Measurements from ENCODE around the gene MMRN2. TPM values are rescaled to one million over a fixed set of nuclear protein-coding genes. Genes with fewer than 3 reads are reported as not detected.

The MMRN2 gene
- total RNA-seq, 2 donors from 2014 or later, result 49.4 to 55.0 TPM

DNA sequence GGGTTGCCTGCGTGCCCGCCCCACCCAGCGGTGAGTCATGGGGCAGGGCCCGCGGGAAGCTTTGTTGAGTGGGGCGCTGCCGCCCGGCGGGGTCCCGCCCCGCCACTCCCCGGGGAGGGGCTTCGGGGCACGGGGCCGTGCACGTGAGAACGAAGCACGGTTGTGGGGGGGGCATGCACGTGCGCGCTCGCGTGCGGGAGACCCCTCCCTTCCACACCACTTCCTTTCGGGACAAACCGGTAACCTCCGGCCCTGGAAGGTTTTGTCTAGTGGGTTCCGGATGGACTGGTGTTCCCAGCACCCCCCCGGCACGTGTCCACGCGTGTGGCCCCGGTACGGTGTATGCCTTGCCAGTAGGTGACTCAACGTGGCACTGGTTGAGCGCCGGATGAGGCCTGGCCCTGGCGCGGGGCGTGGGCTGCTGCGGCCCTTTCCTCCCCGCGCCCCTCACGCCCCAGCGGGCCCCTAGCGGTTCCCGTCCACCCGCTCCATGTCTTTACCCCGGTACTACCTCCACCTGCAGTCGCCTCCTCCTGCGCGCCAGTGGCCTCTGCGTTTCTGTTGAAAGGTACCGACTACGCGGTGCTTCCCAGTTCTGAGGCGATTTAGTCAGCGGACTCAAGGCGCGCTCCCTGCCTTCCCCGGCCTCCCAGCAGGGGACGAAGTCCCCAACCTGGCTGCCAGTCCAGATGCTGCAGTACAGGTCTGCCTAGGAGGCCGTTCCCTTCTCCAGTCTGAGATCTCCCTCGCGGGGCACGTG is 14.0 kb upstream of the MMRN2 start:
- peak overlapping the region; percentile 100 for H3K27ac ChIP-seq
- H3K9me3 ChIP-seq, result no peaks in the 10 kb centered on the region
- TF ChIP-seq, protein P1, sequence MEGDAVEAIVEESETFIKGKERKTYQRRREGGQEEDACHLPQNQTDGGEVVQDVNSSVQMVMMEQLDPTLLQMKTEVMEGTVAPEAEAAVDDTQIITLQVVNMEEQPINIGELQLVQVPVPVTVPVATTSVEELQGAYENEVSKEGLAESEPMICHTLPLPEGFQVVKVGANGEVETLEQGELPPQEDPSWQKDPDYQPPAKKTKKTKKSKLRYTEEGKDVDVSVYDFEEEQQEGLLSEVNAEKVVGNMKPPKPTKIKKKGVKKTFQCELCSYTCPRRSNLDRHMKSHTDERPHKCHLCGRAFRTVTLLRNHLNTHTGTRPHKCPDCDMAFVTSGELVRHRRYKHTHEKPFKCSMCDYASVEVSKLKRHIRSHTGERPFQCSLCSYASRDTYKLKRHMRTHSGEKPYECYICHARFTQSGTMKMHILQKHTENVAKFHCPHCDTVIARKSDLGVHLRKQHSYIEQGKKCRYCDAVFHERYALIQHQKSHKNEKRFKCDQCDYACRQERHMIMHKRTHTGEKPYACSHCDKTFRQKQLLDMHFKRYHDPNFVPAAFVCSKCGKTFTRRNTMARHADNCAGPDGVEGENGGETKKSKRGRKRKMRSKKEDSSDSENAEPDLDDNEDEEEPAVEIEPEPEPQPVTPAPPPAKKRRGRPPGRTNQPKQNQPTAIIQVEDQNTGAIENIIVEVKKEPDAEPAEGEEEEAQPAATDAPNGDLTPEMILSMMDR (IDR thresholded peaks at IDR 0.05), result peak; percentile 27
- ATAC-seq (ENCODE audit: insufficient number of reproducible peaks, low FRiP score, low read depth), result peak; percentile 57
- no peaks in the 10 kb centered on the region for H3K36me3 ChIP-seq
- H3K4me1 ChIP-seq (ENCODE audit: control insufficient read depth in 1 of 2, low read depth in 2 of 2), result peaks cover 21 to 47% of the 10 kb centered on the region in 2 donors
- H3K4me3 ChIP-seq, result peak overlapping the region; percentile 97
- no peak for DNase-seq (ENCODE audit: low spot score)
- H3K27me3 ChIP-seq (replicated peaks; ENCODE audit: insufficient read depth), result no peaks in the 10 kb centered on the region

DNA sequence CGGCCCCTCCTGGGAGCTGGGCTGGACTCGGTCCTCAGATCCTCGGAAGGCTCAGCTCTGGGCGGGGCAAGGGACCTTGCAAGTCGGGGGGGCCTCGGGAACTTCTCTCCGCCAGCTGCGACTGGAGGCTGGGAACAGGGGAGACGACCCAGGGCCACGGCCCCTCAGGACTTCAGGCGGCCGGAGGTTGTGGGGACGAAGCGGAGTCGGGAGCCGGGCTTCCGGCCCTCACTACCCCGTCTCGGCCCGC is 13.5 kb upstream of the MMRN2 start:
- Histone ChIP-seq H3K9me3 (no peaks in the 10 kb centered on the region), H3K4me3 (peak overlapping the region; percentile 97), H3K27me3 (replicated peaks; ENCODE audit: insufficient read depth) (no peaks in the 10 kb centered on the region), H3K36me3 (no peaks in the 10 kb centered on the region), H3K27ac (peak overlapping the region; percentile 100), H3K4me1 (ENCODE audit: control insufficient read depth in 1 of 2, low read depth in 2 of 2) (peaks cover 21 to 52% of the 10 kb centered on the region in 2 donors)
- DNase-seq (ENCODE audit: low spot score) (no peak), ATAC-seq (ENCODE audit: insufficient number of reproducible peaks, low FRiP score, low read depth) (peak; percentile 1)
- TF ChIP-seq, protein P1 (IDR thresholded peaks at IDR 0.05), result no peak

DNA sequence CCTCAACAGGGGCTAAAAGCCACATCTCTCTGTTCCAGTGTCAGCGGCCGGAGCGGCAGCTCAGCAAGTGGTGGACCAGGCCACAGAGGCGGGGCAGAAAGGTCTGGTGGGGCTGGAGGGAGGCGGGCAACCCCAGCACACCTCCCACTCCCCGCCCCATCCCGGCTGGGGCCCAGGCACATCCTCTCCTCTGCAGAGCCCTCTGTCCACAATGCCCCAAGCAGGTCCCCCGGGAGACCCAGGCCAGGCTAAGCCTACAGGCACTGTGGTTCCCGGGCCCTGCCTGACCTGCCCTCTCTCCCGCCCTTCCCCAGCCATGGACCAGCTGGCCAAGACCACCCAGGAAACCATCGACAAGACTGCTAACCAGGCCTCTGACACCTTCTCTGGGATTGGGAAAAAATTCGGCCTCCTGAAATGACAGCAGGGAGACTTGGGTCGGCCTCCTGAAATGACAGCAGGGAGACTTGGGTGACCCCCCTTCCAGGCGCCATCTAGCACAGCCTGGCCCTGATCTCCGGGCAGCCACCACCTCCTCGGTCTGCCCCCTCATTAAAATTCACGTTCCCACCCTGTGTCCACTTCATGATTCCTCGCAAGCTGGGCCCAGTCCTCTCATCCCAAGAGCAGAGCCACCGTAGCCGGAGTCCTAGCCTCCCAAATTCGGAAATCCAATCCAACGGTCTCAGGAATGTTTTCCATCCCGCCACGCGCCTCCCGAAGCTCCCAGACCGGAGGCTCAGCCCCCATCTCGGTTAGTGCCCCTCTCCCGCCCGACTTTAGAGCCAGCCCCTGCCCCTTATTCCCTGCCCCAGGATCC is 13.0 kb upstream of the MMRN2 start:
- H3K36me3 ChIP-seq, result no peaks in the 10 kb centered on the region
- no peaks in the 10 kb centered on the region for H3K9me3 ChIP-seq
- H3K27me3 ChIP-seq (replicated peaks; ENCODE audit: insufficient read depth), result no peaks in the 10 kb centered on the region
- peak overlapping the region; percentile 97 for H3K4me3 ChIP-seq
- TF ChIP-seq, protein P1 (IDR thresholded peaks at IDR 0.05), result no peak
- DNase-seq (ENCODE audit: low spot score) (no peak), ATAC-seq (ENCODE audit: insufficient number of reproducible peaks, low FRiP score, low read depth) (peak; percentile 6)
- peak overlapping the region; percentile 100 for H3K27ac ChIP-seq
- peaks cover 24 to 57% of the 10 kb centered on the region in 2 donors for H3K4me1 ChIP-seq (ENCODE audit: control insufficient read depth in 1 of 2, low read depth in 2 of 2)

DNA sequence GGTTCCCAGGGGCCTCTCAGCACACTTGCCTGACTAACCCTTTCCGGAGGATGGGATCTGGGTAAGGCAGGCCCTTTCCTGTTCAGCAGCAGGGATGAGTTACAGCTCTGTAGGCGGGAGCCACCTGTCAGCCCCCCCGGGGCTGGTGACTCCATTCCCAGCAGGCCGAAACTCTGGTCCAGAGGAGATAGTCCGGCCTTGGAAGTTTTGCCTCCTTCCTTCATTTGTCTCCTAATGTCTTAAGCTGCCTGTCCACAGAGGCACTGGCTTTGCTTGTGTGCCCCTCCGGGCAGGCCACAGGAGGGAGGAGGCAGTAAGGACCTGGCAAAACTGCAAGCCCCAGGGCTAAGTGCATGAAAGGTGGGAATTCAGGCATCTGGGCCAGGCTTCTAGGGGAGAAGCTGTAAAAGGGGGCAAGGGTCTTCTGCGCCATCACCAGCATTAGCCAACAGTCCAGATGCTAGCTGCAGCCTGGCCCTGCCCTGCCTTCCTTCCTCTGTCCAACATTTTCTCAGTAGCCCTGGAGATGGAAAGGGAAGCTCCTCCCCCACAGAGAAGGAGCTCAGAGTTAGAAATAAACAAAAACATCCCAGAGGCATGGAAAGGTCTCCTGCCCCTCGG is 12.1 kb upstream of the MMRN2 start:
- H3K36me3 ChIP-seq, result no peaks in the 10 kb centered on the region
- peak overlapping the region; percentile 97 for H3K4me3 ChIP-seq
- H3K4me1 ChIP-seq (ENCODE audit: control insufficient read depth in 1 of 2, low read depth in 2 of 2), result peaks cover 24 to 63% of the 10 kb centered on the region in 2 donors
- no peaks in the 10 kb centered on the region for H3K9me3 ChIP-seq
- DNase-seq (ENCODE audit: low spot score) (no peak), ATAC-seq (ENCODE audit: insufficient number of reproducible peaks, low FRiP score, low read depth) (no peak)
- no peaks in the 10 kb centered on the region for H3K27me3 ChIP-seq (replicated peaks; ENCODE audit: insufficient read depth)
- H3K27ac ChIP-seq, result peak overlapping the region; percentile 100
- TF ChIP-seq, protein P1 (IDR thresholded peaks at IDR 0.05), result no peak

DNA sequence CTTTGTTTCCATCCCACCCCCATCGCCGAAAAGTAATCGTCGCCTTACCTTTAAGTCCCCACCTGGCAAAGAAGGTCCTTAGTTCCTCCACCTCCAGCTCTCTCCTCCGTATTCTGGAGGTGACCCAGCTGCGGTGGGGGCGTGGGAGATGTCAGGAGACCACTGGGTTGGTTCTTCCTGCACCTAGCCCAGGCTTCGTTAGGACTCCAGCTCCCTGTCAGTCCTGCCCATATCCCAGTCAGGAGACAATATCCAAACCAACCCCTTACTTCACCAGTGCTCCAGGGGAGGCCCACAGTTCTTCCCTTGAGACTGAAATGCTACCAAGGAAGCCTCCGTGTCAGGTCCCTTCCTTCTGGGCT is 11.6 kb upstream of the MMRN2 start:
- DNase-seq (ENCODE audit: low spot score), result no peak
- Histone ChIP-seq H3K4me1 (ENCODE audit: control insufficient read depth in 1 of 2, low read depth in 2 of 2) (peaks cover 24 to 68% of the 10 kb centered on the region in 2 donors), H3K9me3 (no peaks in the 10 kb centered on the region), H3K4me3 (peak overlapping the region; percentile 97), H3K27ac (peak overlapping the region; percentile 100), H3K27me3 (replicated peaks; ENCODE audit: insufficient read depth) (no peaks in the 10 kb centered on the region), H3K36me3 (no peaks in the 10 kb centered on the region)
- ATAC-seq (ENCODE audit: insufficient number of reproducible peaks, low FRiP score, low read depth), result no peak
- TF ChIP-seq, protein P1 (IDR thresholded peaks at IDR 0.05), result no peak
